Astrocyte of the cerebellum (primary cell): ENCODE results near the gene ATG3.
"Not testable (repeated sequence)": the region's sequence is repeated elsewhere in the genome, so short reads cannot be mapped to it uniquely, and the experiment has no call there.

Experiments
- DNase-seq: peaks from one replicate; pipeline ENCODE4 v3.0.0-alpha.2; 2011; ENCODE audit warnings: low read depth
- H3K4me3 ChIP-seq: 2 replicates; pipeline ENCODE4 v1.5.1; 2011; ENCODE audit warnings: mild to moderate bottlenecking, low read depth, low read length, moderate library complexity
- CTCF ChIP-seq: IDR thresholded peaks from 2 replicates; pipeline ENCODE4 v1.5.1; 2012; ENCODE audit warnings: low read length, low read depth, moderate library complexity, mild to moderate bottlenecking; ENCODE audit errors: missing control alignments
- in situ Hi-C: cut with HindIII; loops from 2 replicates; pipeline ENCODE4 v1.10.0; 2017; ENCODE audit warnings: low sequenced_read_pairs

ATG3 gene

GRCh38 chr3:112497897-112498548, 63.7 kb downstream of the ATG3 start:
- H3K4me3 ChIP-seq: no peak overlapping the region
- in situ Hi-C loops: no loop called here
- DNase-seq: no peak
- no peak for TF ChIP-seq CTCF

- no peak for TF ChIP-seq CTCF
- DNase-seq: no peak
- no peak overlapping the region for H3K4me3 ChIP-seq
- in situ Hi-C loops: no loop called here
These were observed 65.2 kb downstream of the ATG3 start for GRCh38 chr3:112496366-112497067.

- DNase-seq, H3K4me3 ChIP-seq, in situ Hi-C loops: not testable (repeated sequence)
These were observed 67.4 kb downstream of the ATG3 start for GRCh38 chr3:112494448-112494767.

- in situ Hi-C loops: no loop called here
- TF ChIP-seq CTCF: no peak
- H3K4me3 ChIP-seq: no peak overlapping the region
- DNase-seq: no peak
These were observed 69.6 kb downstream of the ATG3 start for GRCh38 chr3:112492124-112492523.

- in situ Hi-C loops: no loop called here
These were observed 70.4 kb downstream of the ATG3 start for GRCh38 chr3:112491373-112491772.

GRCh38 chr3:112489674-112490479, 71.9 kb downstream of the ATG3 start:
- TF ChIP-seq CTCF: no peak
- in situ Hi-C loops: no loop called here
- H3K4me3 ChIP-seq: no peak overlapping the region
- no peak for DNase-seq

More at GRCh38 chr3:112491373-112491772, 70.4 kb downstream of the ATG3 start:
- no peak for TF ChIP-seq CTCF
- DNase-seq: no peak
- no peak overlapping the region for H3K4me3 ChIP-seq
